GM19467 (cell line): Measurements from ENCODE around the gene PTPN4.
"Not testable (repeated sequence)": the region's sequence is repeated elsewhere in the genome, so short reads cannot be mapped to it uniquely, and the experiment has no call there.

ENCODE experiments used
- ATAC-seq: cut with Tn5 transposase; IDR thresholded peaks from one replicate; pipeline ENCODE4 v1.9.1; 2021; ENCODE audit warnings: mild to moderate bottlenecking, moderate library complexity; ENCODE audit not compliant: unreplicated experiment

PTPN4 gene

GRCh38 chr2:119803101-119803500 is 43.4 kb downstream of the PTPN4 start:
- ATAC-seq: no peak

GRCh38 chr2:119804409-119804808 is 44.7 kb downstream of the PTPN4 start:
- ATAC-seq: not testable (repeated sequence)

- no peak for ATAC-seq
Measured at GRCh38 chr2:119808516-119809147, 48.9 kb downstream of the PTPN4 start.

- no peak for ATAC-seq
Measured at GRCh38 chr2:119809339-119810048, 49.8 kb downstream of the PTPN4 start.

- no peak for ATAC-seq
Measured at GRCh38 chr2:119810049-119810630, 50.4 kb downstream of the PTPN4 start.

- no peak for ATAC-seq
Measured at GRCh38 chr2:119814216-119814615, 54.5 kb downstream of the PTPN4 start.

- no peak for ATAC-seq
Measured at GRCh38 chr2:119818792-119819191, 59.1 kb downstream of the PTPN4 start.

GRCh38 chr2:119819846-119820245 is 60.1 kb downstream of the PTPN4 start:
- no peak for ATAC-seq

GRCh38 chr2:119820275-119820674 is 60.6 kb downstream of the PTPN4 start:
- no peak for ATAC-seq

- ATAC-seq: no peak
Measured at GRCh38 chr2:119821266-119821665, 61.5 kb downstream of the PTPN4 start.

GRCh38 chr2:119823734-119824334 is 64.1 kb downstream of the PTPN4 start:
- ATAC-seq: no peak

GRCh38 chr2:119826370-119826961 is 66.7 kb downstream of the PTPN4 start:
- ATAC-seq: no peak

- no peak for ATAC-seq
Measured at GRCh38 chr2:119827866-119828507, 68.3 kb downstream of the PTPN4 start.

- no peak for ATAC-seq
Measured at GRCh38 chr2:119836455-119837142, 76.9 kb downstream of the PTPN4 start.

GRCh38 chr2:119837350-119837749 is 77.6 kb downstream of the PTPN4 start:
- ATAC-seq: no peak

GRCh38 chr2:119837759-119838158 is 78.0 kb downstream of the PTPN4 start:
- no peak for ATAC-seq

GRCh38 chr2:119838179-119838578 is 78.5 kb downstream of the PTPN4 start:
- no peak for ATAC-seq

- ATAC-seq: no peak
Measured at GRCh38 chr2:119841550-119841949, 81.8 kb downstream of the PTPN4 start.

GRCh38 chr2:119846021-119846420 is 86.3 kb downstream of the PTPN4 start:
- no peak for ATAC-seq

- no peak for ATAC-seq
Measured at GRCh38 chr2:119849838-119850565, 90.3 kb downstream of the PTPN4 start.
